Measurements from ENCODE around the gene NAA30.

GRCh38 chr14:57389646-57390036 is 745 bp upstream of the NAA30 start:
- TF ChIP-seq CTCF (IDR thresholded peaks at IDR 0.05) (no peak), POLR2A (IDR thresholded peaks at IDR 0.05) (no peak)
